Activated naive CD4-positive, alpha-beta T cell treated with anti-CD3 and anti-CD28 coated beads for 36 hours (primary cell): ENCODE data around the gene MAP2K1. TPM values are rescaled to one million over a fixed set of nuclear protein-coding genes. Genes with fewer than 3 reads are reported as not detected.
A peak's percentile ranks its signal among the peaks of the same experiment; 100 is the strongest.
"Not testable (repeated sequence)": the region's sequence is repeated elsewhere in the genome, so short reads cannot be mapped to it uniquely, and the experiment has no call there.

ENCODE experiments used
- CTCF ChIA-PET: fragments of 350-600 bp; sonication (Branson Sonifier 250); formaldehyde crosslinking; loops from one replicate; lab custom pipeline; 2021; ENCODE audit warnings: antibody characterized with exemption; lab: Charles Lee
- DNase-seq: peaks from one replicate; pipeline ENCODE4 v3.0.0-alpha.2; 2020
- H3K27ac Mint-ChIP-seq: one replicate; pipeline ENCODE4 v1.8.0; 2021; ENCODE audit warnings: mild to moderate bottlenecking, mixed read lengths
- H3K27me3 Mint-ChIP-seq: one replicate; pipeline ENCODE4 v1.8.0; 2021; ENCODE audit warnings: low read depth, mixed read lengths
- H3K36me3 Mint-ChIP-seq: one replicate; pipeline ENCODE4 v1.8.0; 2021; ENCODE audit warnings: low read depth, mixed read lengths
- H3K4me1 Mint-ChIP-seq: one replicate; pipeline ENCODE4 v1.8.0; 2021; ENCODE audit warnings: low read depth, mixed read lengths
- H3K4me3 Mint-ChIP-seq: one replicate; pipeline ENCODE4 v1.8.0; 2021; ENCODE audit warnings: mild to moderate bottlenecking, moderate library complexity, mixed read lengths
- H3K9me3 Mint-ChIP-seq: one replicate; pipeline ENCODE4 v1.8.0; 2021; ENCODE audit warnings: mixed read lengths
- intact Hi-C: fragments of 100-400 bp; cut with micrococcal nuclease; formaldehyde crosslinking; loops from one replicate; pipeline ENCODE4 v1.15.1; 2023
- total RNA-seq, 2 experiments: library from RNA; stranded (reverse); gene quantifications; one replicate each; pipeline ENCODE4 v1.2.3, GENCODE V29; 2021

MAP2K1 gene
- total RNA-seq: 10 to 100 TPM; 69.6 to 72.6 TPM

DNA sequence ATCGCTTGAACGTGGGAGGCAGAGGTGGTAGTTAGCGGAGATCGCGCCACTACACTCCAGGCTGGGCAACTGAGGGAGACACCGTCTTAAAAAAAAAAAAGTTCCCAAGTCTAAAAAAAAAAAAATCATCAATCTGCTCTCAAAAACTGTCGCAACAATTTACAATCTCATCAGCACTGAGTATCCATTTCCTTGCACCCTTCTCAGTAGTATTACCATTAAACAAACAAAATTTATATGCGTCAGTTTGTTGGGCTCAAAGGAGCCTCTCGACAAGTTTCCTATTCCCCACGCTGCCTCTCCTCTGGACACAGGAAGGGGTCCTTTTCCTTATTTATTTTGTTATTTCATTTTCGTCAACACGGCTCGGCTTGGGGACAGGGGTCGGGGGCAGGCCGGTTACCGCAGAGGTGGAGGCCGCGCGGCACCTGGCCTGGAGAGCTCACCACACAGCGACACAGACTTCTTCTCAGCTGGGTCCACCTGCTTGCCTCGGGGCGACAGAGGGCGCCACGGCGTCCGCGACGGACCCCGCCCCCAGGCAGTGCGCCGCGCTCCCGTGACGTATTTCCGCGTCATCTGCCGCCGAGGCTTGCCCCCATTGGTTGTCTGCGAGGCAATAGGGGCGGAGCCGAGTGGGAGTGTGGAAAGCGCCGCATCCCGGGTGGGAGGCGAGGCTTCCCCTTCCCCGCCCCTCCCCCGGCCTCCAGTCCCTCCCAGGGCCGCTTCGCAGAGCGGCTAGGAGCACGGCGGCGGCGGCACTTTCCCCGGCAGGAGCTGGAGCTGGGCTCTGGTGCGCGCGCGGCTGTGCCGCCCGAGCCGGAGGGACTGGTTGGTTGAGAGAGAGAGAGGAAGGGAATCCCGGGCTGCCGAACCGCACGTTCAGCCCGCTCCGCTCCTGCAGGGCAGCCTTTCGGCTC is at the start of gene MAP2K1:
Gene MAP2K1, plus strand, starts transcription at position 709 of the 920 bp plus-strand sequence. CDS start 436 bp downstream, outside the sequence.
- peaks cover 51% of the 10 kb centered on the region for H3K4me1 Mint-ChIP-seq
- peaks cover 15% of the 10 kb centered on the region for H3K36me3 Mint-ChIP-seq
- CTCF ChIA-PET: interaction anchor here (1.0 to 4.1 kb wide), 9 partner anchors 18 to 113 kb away, joined by 3 to 40 read pairs (median 5); partner anchors contain the start of genes SNAPC5 and TIPIN
- H3K27ac Mint-ChIP-seq: peak within 1 kb of the TSS; percentile 98
- intact Hi-C loops: loop anchor here (1.0 to 10.0 kb wide), 8 partner anchors 16 to 569 kb away; partner anchors contain the start of genes DIS3L, SNAPC5 and TIPIN
- DNase-seq: peak; percentile 98
- no peaks in the 10 kb centered on the region for H3K27me3 Mint-ChIP-seq
- H3K4me3 Mint-ChIP-seq: peak within 1 kb of the TSS; percentile 100
- H3K9me3 Mint-ChIP-seq: no peaks in the 10 kb centered on the region

DNA sequence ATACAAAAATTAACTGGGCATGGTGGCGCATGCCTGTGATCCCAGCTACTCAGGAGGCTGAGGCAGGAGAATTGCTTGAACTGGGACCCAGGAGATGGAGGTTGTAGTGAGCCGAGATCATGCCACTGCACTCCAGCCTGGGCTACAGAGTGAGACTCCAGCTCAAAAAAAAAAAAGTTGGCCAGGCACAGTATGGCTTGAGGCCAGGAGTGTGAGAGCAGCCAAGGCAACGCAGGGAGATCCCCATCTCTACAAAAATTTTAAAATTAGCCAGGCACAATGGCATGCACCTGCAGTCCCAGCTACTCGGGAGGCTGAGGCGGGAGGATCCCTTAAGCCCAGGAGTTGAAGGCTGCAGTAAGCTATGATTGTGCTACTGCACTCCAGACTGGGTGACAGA is 38.2 kb upstream of the MAP2K1 start:
- CTCF ChIA-PET, intact Hi-C loops, H3K4me3 Mint-ChIP-seq, H3K27ac Mint-ChIP-seq, H3K27me3 Mint-ChIP-seq, DNase-seq, H3K9me3 Mint-ChIP-seq, H3K4me1 Mint-ChIP-seq: not testable (repeated sequence)
- H3K36me3 Mint-ChIP-seq: peaks cover 36% of the 10 kb centered on the region

DNA sequence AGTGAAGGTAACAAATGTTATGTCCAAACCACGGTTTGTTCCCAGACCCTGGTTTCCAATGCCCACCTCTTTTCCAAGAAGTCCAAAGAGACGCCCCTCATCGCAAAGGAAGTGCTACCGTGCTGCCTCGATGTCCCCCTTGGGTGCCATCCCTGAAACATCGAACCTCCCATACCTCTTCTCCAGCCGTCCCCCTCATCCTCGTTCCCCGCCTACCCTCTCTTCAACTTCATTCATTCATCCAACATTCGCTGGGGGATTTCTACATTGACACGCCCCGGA is 30.7 kb upstream of the MAP2K1 start:
- CTCF ChIA-PET: interaction anchor here (2.8 to 3.8 kb wide), 2 partner anchors 30 to 142 kb away, joined by 12 to 28 read pairs; partner anchors contain the start of genes MAP2K1 and SNAPC5
- H3K4me1 Mint-ChIP-seq: peaks cover 37% of the 10 kb centered on the region
- DNase-seq: no peak
- peaks cover 20% of the 10 kb centered on the region for H3K36me3 Mint-ChIP-seq
- H3K27me3 Mint-ChIP-seq: no peaks in the 10 kb centered on the region
- no peaks in the 10 kb centered on the region for H3K9me3 Mint-ChIP-seq
- H3K27ac Mint-ChIP-seq: peak overlapping the region; percentile 95
- intact Hi-C loops: loop anchor here (1.0 kb wide), 8 partner anchors 13 to 839 kb away; partner anchors contain the start of genes DPP8, MAP2K1, RPL4 and SNAPC5
- peak overlapping the region; percentile 96 for H3K4me3 Mint-ChIP-seq

DNA sequence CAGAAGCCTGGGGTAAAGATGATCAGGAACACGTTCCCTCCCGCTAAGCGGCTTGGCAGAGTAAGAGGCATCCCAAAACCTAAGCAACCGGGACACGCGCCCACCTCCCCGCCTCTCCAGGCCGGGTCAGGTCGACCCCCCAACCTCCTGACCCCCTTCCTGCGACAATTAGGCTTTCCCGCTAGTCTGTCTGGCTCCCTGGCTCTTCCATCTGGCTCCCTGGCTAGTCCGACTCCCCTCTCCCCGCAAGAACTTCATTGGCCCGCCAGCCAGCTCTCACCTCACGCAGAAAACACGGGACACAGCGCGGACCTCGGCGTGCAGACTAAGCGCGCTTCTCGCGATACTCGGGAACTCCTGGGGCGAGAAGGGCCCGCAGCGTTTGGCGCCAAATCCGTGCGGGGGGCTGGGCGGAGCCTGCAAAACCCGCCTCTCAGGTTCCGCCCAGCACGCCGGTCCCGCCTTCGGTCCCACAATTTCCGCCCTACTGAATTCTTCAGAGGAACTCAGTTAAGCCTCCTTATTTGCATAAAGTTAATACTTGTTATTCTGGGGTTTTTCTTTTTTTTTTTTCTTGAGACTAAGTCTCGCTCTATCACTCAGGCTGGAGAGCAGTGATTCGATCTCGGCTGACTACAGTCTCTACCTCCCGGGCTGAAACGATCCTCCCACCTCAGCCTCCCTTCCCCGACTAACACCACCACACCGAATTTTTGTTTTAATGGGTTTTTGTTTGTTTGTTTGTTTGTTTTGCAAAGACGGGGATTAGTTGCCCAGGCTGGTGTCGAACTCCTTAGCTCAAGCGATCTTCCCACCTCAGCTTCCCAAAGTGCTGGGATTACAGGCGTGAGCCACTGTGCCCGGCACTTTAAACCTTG is 30.1 kb upstream of the MAP2K1 start, which contains the start of gene TIPIN:
Gene TIPIN, minus strand, starts transcription at position 327 of the 878 bp plus-strand sequence. CDS start 3,738 bp downstream, outside the sequence.
- Mint-ChIP-seq H3K4me1 (peaks cover 37% of the 10 kb centered on the region), H3K4me3 (peak within 1 kb of the TSS; percentile 96), H3K9me3 (no peaks in the 10 kb centered on the region), H3K36me3 (peaks cover 20% of the 10 kb centered on the region), H3K27ac (peak within 1 kb of the TSS; percentile 95), H3K27me3 (no peaks in the 10 kb centered on the region)
- peak; percentile 99 for DNase-seq
- intact Hi-C loops: loop anchor here (1.0 kb wide), 8 partner anchors 13 to 839 kb away; partner anchors contain the start of genes DPP8, MAP2K1, RPL4 and SNAPC5
- CTCF ChIA-PET: interaction anchor here (2.8 to 3.8 kb wide), 2 partner anchors 30 to 141 kb away, joined by 12 to 28 read pairs; partner anchors contain the start of genes MAP2K1 and SNAPC5

DNA sequence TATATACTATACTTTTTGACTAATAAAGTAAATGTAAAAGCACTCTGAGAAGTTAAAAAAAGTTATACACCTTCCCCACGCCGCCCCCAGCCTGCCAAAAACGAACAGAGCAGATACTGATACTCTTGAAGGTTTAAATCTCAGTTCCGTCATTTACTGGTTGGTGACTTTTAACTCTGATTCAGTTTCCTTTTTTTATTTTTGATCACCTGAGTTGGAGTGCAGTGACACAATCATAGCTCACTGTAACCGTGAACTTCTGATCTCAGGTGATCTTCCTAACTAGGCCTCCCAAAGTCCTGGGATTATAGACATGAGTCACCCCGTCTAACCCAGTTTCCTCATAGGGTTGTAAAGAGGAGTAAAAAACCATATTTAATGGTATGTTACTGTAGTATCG is 27.0 kb upstream of the MAP2K1 start:
- intact Hi-C loops: no loop called here
- Mint-ChIP-seq H3K4me3 (no peak overlapping the region), H3K36me3 (peaks cover 6% of the 10 kb centered on the region), H3K27ac (no peak overlapping the region), H3K4me1 (peaks cover 25% of the 10 kb centered on the region), H3K27me3 (no peaks in the 10 kb centered on the region), H3K9me3 (no peaks in the 10 kb centered on the region)
- CTCF ChIA-PET: no interaction called here
- peak; percentile 34 for DNase-seq

DNA sequence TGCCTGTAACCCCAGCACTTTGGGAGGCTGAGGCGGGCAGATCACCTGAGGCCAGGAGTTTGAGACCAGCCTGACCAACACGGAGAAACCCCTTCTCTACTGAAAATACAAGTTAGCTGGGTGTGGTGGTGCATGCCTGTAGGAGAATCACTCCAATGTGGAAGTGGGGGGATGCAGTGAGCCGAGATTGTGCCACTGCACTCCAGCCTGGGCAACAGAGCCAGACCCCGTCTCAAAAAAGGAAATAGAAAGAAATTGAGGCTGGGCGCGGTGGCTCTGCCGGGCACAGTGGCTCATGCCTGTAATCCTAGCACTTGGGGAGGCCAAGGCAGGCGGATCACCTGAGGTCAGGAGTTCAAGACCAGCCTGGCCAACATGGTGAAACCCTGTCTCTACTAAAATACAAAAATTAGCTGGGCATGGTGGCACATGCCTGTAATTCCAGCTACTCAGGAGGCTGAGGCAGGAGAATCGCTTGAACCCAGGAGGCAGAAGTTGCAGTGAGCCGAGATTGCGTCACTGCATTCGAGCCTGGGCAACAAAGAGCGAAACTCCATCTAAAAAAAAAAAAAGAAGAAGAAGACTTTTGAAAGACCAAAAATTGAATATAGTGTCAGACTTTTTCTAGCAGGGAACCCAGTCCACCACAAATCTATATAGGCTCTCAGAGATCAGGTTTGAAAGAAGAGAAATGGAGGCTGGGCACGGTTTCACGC is 24.8 kb upstream of the MAP2K1 start:
- intact Hi-C loops, H3K27ac Mint-ChIP-seq, DNase-seq: not testable (repeated sequence)

DNA sequence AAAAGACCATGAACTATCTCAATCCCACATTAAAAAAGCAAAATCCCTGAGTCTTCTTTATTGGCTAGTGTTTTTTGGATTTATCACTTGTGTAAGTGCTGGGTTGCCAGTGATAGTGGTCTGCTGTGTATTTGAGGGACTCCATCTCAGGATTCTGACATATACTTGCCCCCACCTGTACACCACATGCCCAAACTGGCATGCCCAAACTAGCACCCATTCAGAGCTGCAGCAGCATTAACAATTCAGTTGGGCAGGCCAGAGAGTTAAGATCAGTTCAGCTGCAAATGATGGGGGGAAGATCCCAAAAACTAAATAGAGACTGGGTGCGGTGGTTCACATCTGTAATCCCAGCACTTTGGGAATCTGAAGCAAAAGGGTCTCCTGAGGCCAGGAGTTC is 23.9 kb upstream of the MAP2K1 start:
- Mint-ChIP-seq H3K9me3 (no peaks in the 10 kb centered on the region), H3K4me3 (no peak overlapping the region), H3K4me1 (peaks cover 7% of the 10 kb centered on the region), H3K27me3 (no peaks in the 10 kb centered on the region), H3K36me3 (no peaks in the 10 kb centered on the region), H3K27ac (no peak overlapping the region)
- CTCF ChIA-PET: no interaction called here
- no peak for DNase-seq
- intact Hi-C loops: no loop called here

More for the DNA sequence above, 24.8 kb upstream of the MAP2K1 start:
- H3K4me3 Mint-ChIP-seq, H3K9me3 Mint-ChIP-seq, H3K36me3 Mint-ChIP-seq, H3K27me3 Mint-ChIP-seq, CTCF ChIA-PET: not testable (repeated sequence)
- peaks cover 12% of the 10 kb centered on the region for H3K4me1 Mint-ChIP-seq

DNA sequence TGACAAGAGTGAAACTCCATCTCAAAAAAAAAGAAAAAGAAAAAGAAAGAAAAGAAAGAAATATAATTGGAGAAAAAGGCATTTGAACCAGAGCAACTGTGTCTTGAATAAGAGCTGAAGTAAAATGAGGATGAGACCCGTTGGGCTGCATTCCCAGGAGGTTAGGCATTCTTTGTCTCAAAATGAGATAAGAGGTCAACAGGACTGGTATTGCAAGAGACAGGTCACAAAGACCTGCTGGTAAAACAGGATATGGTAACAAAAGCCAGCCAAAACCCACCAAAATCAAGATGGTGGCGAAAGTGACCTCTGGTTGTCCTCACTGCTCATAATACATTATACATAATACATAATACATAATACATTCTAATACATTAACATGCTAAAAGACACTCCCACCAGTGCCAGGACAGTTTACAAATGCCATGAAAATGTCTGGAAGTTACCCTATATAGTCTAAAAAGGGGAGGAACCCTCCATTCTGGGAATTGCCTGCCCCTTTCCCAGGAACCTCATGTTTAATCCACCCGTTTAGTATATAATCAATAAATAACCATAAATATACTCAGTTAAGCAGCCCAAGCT is 21.7 kb upstream of the MAP2K1 start:
- no peak overlapping the region for H3K4me3 Mint-ChIP-seq
- DNase-seq: no peak
- no peaks in the 10 kb centered on the region for H3K9me3 Mint-ChIP-seq
- H3K4me1 Mint-ChIP-seq: peaks cover 7% of the 10 kb centered on the region
- no peaks in the 10 kb centered on the region for H3K27me3 Mint-ChIP-seq
- H3K36me3 Mint-ChIP-seq: no peaks in the 10 kb centered on the region
- intact Hi-C loops: no loop called here
- CTCF ChIA-PET: no interaction called here
- H3K27ac Mint-ChIP-seq: no peak overlapping the region

DNA sequence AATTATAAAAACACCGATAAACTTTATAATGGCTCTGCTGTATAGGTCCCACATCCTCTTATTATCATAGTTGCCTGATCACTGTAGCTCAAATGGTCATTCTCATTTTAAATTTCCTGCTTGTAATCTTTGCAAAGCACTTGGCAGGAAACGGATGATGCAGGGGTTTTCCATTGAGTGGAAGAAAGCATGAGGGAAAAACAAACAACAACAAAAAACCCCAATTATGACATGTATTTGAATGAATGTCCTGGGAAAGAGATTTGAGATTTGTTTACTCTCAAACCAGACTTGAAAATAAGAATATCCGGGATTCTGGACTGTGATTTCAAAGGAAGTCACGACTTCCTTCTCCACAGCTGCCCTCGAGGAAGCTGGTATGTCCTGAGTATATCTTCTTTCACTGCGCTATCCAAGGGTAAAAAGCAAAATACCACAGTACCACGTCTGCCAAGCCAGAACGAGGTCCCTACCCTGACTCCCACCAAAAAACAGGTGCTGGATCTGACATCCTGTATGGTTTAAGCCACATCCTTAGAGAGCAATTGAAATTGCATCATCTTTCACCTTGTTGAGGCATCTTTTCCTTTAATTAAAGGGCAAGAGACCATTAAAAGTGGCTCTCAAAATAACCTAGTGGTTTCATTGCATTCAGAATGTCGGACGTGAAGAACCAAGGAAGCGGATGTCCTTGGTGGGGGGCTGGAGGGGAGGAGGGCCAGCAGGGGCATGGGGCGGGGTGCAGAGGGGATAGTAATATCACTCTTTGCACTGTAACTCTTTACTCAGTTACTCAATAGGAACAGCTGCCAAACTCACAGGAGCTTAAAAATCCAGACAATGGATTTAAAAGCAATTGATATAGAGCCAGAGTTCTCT is 16.7 kb upstream of the MAP2K1 start:
- H3K4me1 Mint-ChIP-seq: peaks cover 16% of the 10 kb centered on the region
- CTCF ChIA-PET: interaction anchor here (0.9 to 1.3 kb wide), 2 partner anchors 12 to 128 kb away, joined by 3 to 4 read pairs; partner anchors contain the start of gene SNAPC5
- H3K36me3 Mint-ChIP-seq: no peaks in the 10 kb centered on the region
- peaks cover 5% of the 10 kb centered on the region for H3K9me3 Mint-ChIP-seq
- peak overlapping the region; percentile 66 for H3K4me3 Mint-ChIP-seq
- peak; percentile 66 for DNase-seq
- intact Hi-C loops: loop anchor here (1.0 kb wide), 2 partner anchors 14 to 16 kb away; partner anchors contain the start of genes MAP2K1 and TIPIN
- H3K27ac Mint-ChIP-seq: peak overlapping the region; percentile 92
- no peaks in the 10 kb centered on the region for H3K27me3 Mint-ChIP-seq

DNA sequence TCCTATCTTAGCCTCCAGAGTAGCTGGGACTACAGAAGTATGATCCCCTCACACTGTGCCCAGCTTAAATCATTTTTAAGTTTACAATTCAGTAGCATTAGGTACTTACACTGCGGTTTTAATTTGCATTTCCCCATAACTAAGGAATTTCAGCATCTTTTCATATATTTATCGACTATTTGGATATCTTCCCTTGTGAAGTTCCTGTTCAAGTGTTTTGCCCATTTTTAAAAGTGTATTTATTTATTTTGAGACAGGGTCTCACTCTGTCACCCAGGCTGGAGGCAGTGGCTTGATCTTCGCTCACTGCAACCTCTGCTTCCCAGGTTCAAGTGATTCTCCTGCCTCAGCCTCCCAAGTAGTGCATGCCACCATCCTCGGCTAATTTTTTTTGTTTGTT is 12.5 kb upstream of the MAP2K1 start:
- H3K27ac Mint-ChIP-seq: no peak overlapping the region
- intact Hi-C loops: no loop called here
- H3K4me3 Mint-ChIP-seq: no peak overlapping the region
- DNase-seq: no peak
- H3K9me3 Mint-ChIP-seq: peaks cover 5% of the 10 kb centered on the region
- no peaks in the 10 kb centered on the region for H3K36me3 Mint-ChIP-seq
- CTCF ChIA-PET: no interaction called here
- peaks cover 16% of the 10 kb centered on the region for H3K4me1 Mint-ChIP-seq
- no peaks in the 10 kb centered on the region for H3K27me3 Mint-ChIP-seq
